ENCODE data around the gene ZDHHC22.

The ZDHHC22 gene

DNA sequence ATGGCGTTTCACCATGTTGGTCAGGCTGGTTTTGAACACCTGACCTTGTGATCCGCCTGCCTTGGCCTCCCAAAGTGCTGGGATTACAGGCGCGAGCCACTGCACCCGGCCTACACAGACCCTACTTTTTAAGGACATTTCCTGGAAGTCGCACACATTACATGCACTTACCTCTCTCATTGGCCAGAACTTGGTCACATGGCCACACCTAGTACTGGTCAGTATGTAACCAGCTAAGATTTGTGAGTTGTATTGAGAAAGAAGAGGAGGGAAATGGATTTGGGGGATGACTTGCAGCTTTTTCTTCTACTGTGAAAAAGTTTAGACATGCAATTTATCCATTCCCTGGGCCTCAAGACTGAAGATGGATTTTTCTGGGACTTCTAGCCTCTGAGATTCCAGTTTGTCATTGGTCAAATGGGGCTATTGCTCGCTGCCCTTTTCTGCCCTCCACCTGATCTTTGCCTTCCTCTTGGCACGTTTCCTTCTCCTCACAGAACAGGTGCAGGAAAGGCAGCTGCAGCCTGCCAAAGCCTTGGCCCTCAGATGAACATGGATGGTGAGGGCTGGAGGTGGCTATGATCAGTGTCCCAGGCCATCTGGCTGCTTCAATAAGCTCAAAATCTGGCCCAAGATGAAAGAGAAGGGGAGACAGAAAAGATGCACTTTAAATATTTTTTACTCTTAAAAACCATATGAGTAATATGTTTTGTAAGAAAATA, 7.1 kb upstream of the ZDHHC22 start:
- DNase-seq (ENCODE audit: low read depth) = no peak
- no peak overlapping the region for H3K4me3 ChIP-seq (ENCODE audit: low read depth, low read length)
- TF ChIP-seq, protein P1, sequence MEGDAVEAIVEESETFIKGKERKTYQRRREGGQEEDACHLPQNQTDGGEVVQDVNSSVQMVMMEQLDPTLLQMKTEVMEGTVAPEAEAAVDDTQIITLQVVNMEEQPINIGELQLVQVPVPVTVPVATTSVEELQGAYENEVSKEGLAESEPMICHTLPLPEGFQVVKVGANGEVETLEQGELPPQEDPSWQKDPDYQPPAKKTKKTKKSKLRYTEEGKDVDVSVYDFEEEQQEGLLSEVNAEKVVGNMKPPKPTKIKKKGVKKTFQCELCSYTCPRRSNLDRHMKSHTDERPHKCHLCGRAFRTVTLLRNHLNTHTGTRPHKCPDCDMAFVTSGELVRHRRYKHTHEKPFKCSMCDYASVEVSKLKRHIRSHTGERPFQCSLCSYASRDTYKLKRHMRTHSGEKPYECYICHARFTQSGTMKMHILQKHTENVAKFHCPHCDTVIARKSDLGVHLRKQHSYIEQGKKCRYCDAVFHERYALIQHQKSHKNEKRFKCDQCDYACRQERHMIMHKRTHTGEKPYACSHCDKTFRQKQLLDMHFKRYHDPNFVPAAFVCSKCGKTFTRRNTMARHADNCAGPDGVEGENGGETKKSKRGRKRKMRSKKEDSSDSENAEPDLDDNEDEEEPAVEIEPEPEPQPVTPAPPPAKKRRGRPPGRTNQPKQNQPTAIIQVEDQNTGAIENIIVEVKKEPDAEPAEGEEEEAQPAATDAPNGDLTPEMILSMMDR (IDR thresholded peaks at IDR 0.05; ENCODE audit: low read depth, low read length, missing control alignments) = no peak

DNA sequence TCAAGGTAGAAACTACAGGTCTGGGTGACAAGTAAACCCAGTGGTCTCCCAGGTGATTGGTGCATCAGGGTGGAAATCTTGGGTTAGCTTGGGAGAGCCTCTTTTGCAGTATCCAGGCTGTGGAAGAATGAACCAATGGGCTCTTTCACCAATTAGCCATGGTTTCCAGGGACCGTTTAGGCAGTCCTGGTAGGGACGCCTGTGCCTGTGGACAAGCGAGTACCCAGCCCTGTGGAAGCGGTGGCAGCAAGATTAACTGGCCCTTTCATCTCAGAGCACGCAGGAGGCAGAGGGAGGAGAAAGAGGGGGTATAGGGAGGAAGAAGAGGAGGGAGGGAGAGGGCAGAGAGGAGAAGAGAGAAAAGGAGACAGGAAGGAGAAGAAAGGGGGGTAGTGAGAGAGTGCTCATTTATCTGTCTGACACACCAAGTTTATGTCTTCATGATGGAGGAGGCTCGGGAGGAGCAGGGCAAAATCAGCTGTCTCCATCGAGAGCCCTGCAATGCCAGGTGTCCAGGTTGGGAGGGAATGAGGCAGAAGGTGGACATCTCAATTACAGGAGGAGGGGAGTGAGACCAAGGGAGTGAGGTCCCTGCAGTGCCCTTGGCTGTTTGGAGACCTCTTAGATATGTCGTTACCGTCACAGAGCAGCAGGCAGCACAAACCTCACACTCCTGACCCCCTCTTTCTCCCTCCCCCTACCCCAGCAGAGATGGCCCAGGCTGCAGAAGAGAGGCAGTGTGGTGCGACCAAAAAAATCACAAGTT, 4.6 kb upstream of the ZDHHC22 start:
- DNase-seq (ENCODE audit: low read depth) = no peak
- TF ChIP-seq, protein P1 (IDR thresholded peaks at IDR 0.05; ENCODE audit: low read depth, low read length, missing control alignments) = no peak
- no peak overlapping the region for H3K4me3 ChIP-seq (ENCODE audit: low read depth, low read length)

DNA sequence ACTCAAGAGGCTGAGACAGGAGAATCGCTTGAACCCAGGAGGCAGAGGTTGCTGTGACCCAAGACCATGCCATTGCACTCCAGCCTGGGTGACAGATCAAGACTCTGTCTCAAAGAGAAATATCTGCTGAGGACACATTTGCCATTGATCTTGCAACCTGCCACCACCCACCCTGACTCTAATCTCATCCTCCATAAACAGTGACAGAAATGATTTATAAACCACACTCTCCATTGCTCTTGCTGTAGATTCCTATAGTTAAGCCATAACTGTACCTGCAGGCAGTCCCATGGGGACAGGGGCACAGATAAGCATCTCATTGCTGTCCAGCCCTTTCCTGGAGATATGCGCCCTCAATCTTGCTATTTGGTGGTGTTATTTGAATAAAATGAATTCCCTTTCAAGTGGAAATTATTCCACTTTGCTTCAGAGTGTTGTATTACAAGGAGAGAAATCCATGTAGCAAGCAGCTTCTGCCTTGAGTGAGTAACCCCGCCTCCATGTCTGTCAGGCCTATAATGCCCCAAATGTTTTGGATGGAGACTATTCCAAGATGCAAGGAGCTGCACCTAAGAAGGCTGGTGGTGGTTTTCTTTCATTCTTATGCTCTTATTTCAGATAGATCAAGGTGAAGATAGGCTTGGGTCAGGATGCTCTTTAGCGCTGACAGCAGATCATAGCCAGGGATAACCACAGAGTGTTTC, 3.0 kb upstream of the ZDHHC22 start:
- H3K4me3 ChIP-seq (ENCODE audit: low read depth, low read length) = no peak overlapping the region
- TF ChIP-seq, protein P1 (IDR thresholded peaks at IDR 0.05; ENCODE audit: low read depth, low read length, missing control alignments) = no peak
- DNase-seq (ENCODE audit: low read depth) = no peak

DNA sequence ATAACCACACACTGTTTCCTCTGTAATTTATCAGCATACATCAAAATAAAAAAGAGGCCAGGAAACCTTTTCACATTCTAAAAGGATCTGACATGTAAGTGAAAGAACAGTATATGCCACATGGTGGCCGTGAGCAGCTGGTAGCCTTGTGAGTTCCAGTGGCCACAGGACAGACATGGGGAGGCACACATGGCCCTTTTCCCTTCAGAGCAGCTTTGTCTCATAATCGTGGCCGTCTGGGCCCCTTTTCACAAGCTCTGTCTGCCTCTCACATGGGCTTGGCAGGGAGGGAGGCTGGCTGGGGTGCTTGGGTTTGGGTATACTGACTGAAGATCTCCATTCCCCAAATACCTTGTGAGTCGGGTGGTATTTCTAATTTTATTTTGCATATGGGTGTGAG, 1.5 kb upstream of the ZDHHC22 start:
- DNase-seq (ENCODE audit: low read depth) = no peak
- TF ChIP-seq, protein P1 (IDR thresholded peaks at IDR 0.05; ENCODE audit: low read depth, low read length, missing control alignments) = no peak
- no peak overlapping the region for H3K4me3 ChIP-seq (ENCODE audit: low read depth, low read length)

DNA sequence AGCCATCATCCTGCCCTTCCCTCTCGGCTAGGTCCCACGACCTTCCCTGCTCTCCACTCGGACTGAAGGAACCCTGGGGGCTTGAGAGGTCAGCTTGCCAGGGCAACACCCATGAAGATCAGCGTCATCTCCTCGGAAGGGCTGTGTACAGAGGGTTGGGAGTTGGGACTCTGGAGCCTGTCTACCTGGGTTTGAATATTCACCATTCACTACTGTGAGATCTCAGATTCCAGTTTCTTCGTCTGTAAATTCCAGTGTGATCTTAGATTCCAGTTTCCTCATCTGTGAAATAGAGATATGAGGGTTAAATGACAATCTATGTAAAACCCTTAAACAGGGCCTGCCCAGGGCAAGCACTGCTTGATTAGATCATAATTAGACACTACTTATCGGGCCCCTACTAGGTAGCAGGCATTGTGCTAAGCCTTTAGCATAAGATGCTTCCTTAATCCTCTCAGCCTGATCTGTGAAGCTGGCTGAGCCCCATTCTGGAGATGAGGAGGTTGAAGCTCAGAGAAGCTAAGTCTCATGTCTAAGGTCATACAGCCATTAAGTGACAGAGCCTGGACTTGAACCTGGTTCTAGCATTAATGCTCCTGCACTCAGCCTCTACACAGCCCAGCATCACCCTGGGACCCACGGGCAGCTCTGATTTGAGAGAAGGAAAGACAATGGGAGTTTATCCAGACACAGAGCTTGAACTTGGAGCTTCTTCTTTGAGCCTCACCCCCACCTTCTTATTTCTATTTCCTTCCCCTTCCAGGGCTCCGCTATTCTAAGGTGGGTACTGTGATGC, 612 bp upstream of the ZDHHC22 start:
- TF ChIP-seq, protein P1 (IDR thresholded peaks at IDR 0.05; ENCODE audit: low read depth, low read length, missing control alignments) = no peak
- H3K4me3 ChIP-seq (ENCODE audit: low read depth, low read length) = no peak overlapping the region
- no peak for DNase-seq (ENCODE audit: low read depth)

DNA sequence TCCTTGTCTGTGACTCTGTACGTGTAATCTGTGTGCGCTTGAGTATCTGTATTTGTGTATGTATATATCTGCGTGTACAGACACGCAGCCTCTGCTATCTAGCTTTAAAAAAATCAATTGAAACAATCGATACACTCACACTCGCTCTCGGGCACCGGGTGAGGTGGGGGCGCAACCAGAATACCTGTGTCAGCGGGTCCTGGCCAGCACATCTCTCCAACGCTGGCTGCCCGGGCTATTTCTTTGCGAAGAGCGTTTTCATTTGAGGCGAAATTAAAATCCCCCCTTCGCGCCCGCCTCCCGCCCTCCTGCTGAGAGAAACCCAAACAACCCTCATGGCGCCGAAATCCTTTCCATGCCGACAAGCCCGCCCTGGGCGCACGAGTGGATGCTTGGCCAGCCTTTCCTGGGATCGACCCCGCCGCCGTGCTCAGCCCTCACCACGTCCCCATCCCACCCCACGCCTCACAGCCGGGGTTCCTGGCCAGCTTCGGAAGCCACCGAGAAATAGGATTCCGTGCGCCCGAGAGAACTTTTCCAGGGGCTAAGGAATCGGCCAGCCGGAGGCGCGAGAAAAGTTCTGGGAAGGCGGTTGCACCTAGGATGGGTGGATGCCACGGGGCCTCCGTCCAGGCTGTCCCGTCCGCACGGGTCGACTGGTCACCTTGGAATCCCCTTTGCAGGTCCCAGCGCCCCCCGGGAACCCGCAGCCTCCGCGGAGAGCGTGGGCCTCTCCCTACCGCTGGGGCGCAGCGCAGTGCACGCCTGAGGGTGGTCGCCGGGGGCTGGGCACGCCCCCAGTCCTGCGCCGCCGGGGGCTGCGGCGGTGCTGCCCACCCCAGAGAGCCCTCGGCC, 1.0 kb downstream of the ZDHHC22 start:
- no peak for DNase-seq (ENCODE audit: low read depth)
- no peak overlapping the region for H3K4me3 ChIP-seq (ENCODE audit: low read depth, low read length)
- TF ChIP-seq, protein P1 (IDR thresholded peaks at IDR 0.05; ENCODE audit: low read depth, low read length, missing control alignments) = no peak
